Glomerular endothelial cell (primary cell): ENCODE results near the gene ATF7IP. TPM values are rescaled to one million over a fixed set of nuclear protein-coding genes. Genes with fewer than 3 reads are reported as not detected.

Source experiments
- DNase-seq: peaks from one replicate; pipeline ENCODE4 v3.0.0-alpha.2; 2011; ENCODE audit warnings: low read depth, low spot score; ENCODE audit errors: extremely low read depth
- total RNA-seq: library from RNA; depleted of rRNA; stranded (reverse); fragments of >200 nt; gene quantifications from 2 replicates; pipeline ENCODE4 v1.2.3, GENCODE V29; 2015

The ATF7IP gene
- total RNA-seq, 1 donor from 2014 or later = 41.8 TPM

GRCh38 chr12:14416658-14417057, 51.2 kb downstream of the ATF7IP start:
- peak; percentile 86 for DNase-seq

GRCh38 chr12:14417715-14418114, 52.2 kb downstream of the ATF7IP start:
- DNase-seq = peak; percentile 83

- no peak for DNase-seq
These were observed 53.0 kb downstream of the ATF7IP start for GRCh38 chr12:14418451-14418890.

GRCh38 chr12:14422516-14423230, 57.2 kb downstream of the ATF7IP start:
- DNase-seq = no peak

GRCh38 chr12:14424545-14424944, 59.1 kb downstream of the ATF7IP start:
- no peak for DNase-seq

GRCh38 chr12:14426792-14427191, 61.3 kb downstream of the ATF7IP start:
- DNase-seq = no peak

GRCh38 chr12:14427929-14428328, 62.4 kb downstream of the ATF7IP start:
- no peak for DNase-seq

- no peak for DNase-seq
These were observed 65.0 kb downstream of the ATF7IP start for GRCh38 chr12:14430394-14430986.

GRCh38 chr12:14431975-14432374, 66.5 kb downstream of the ATF7IP start:
- no peak for DNase-seq

- DNase-seq = no peak
These were observed 70.1 kb downstream of the ATF7IP start for GRCh38 chr12:14435627-14436026.

GRCh38 chr12:14442221-14442881, 76.9 kb downstream of the ATF7IP start:
- no peak for DNase-seq

GRCh38 chr12:14443531-14443930, 78.0 kb downstream of the ATF7IP start:
- DNase-seq = no peak

- no peak for DNase-seq
These were observed 85.0 kb downstream of the ATF7IP start for GRCh38 chr12:14450479-14450878.

- no peak for DNase-seq
These were observed 86.9 kb downstream of the ATF7IP start for GRCh38 chr12:14452336-14452735.

GRCh38 chr12:14452865-14453264, 87.4 kb downstream of the ATF7IP start:
- no peak for DNase-seq

- DNase-seq = peak; percentile 39
These were observed 88.8 kb downstream of the ATF7IP start for GRCh38 chr12:14454098-14454907.

GRCh38 chr12:14460212-14460841, 94.8 kb downstream of the ATF7IP start:
- no peak for DNase-seq

- DNase-seq = no peak
These were observed 106.0 kb downstream of the ATF7IP start for GRCh38 chr12:14471497-14471896.

- peak; percentile 2 for DNase-seq
These were observed 108.3 kb downstream of the ATF7IP start for GRCh38 chr12:14473707-14474287.

GRCh38 chr12:14479004-14479403, 113.5 kb downstream of the ATF7IP start:
- no peak for DNase-seq
